PFSK-1 (cell line): ENCODE measurements around the gene CLDND2.

Experiments
- FOXP2 ChIP-seq: optimal IDR thresholded peaks from 2 replicates; pipeline ENCODE3; 2011; ENCODE audit warnings: borderline replicate concordance, control low read depth, inconsistent platforms; ENCODE audit not compliant: insufficient read depth; ENCODE audit errors: extremely low read length, extremely low read depth
- POLR2AphosphoS5 ChIP-seq: IDR thresholded peaks from 2 replicates; pipeline ENCODE4 v1.6.1; 2012; ENCODE audit warnings: low read depth, mild to moderate bottlenecking, control low read depth, low read length, moderate library complexity
- SIN3A ChIP-seq: IDR thresholded peaks from 2 replicates; pipeline ENCODE4 v1.6.1; 2012; ENCODE audit warnings: mild to moderate bottlenecking, low read length, moderate library complexity, borderline replicate concordance; ENCODE audit not compliant: insufficient read depth
- TAF1 ChIP-seq: IDR thresholded peaks from 2 replicates; pipeline ENCODE4 v1.6.1; 2012; ENCODE audit warnings: low read length, control low read depth, borderline replicate concordance; ENCODE audit not compliant: insufficient read depth
- TF ChIP-seq, protein P1 (sequence below), 2 experiments: IDR thresholded peaks; 2 replicates each; pipeline versions ENCODE4 v1.6.1 to v1.8.0; 2011 to 2012; ENCODE audit warnings: low read depth in 2 of 2, low read length in 2 of 2, control low read depth in 1 of 2, inconsistent platforms in 1 of 2, mild to moderate bottlenecking in 1 of 2, moderate library complexity in 1 of 2; ENCODE audit not compliant: insufficient read depth in 1 of 2

Gene CLDND2

DNA sequence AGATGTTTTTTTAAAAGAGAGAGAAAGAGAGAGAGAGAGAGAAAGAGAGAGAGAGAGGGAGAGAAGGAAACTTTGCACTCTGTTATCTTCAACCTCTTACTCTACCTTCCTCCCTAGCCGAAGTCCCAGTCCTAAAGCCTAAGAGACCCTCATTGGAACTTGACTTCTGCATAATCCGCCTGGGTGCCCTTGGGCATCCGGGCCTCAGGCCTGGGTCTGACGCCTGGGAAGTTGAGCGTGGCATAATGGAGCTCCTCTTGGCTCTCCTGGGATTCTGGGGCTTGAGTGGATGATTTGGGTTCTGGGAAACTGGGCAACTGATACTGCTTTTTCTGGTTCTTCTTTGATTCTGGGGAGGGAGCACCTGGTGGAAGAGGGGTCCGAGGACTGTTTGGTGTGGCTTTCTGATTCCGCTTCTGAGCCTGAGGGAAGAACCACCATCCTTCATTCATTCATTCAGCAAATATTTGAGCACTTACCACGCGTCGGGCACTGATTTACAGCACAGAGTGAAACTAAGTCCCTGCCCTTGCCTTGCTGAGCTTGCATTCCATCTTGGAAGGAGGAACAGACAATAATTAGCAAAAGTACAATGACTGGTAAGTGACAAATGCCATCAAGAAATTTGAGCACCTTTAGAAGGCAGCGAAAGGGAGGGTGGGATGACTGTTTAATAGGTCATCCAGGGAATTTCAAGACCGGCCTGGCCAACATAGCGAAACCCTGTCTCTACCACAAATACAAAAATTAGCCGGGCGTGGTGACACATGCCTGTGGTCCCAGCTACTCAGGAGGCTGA lies 42.3 kb upstream of the CLDND2 start:
- no peak for TF ChIP-seq POLR2AphosphoS5
- TF ChIP-seq SIN3A = no peak
- TF ChIP-seq, protein P1, sequence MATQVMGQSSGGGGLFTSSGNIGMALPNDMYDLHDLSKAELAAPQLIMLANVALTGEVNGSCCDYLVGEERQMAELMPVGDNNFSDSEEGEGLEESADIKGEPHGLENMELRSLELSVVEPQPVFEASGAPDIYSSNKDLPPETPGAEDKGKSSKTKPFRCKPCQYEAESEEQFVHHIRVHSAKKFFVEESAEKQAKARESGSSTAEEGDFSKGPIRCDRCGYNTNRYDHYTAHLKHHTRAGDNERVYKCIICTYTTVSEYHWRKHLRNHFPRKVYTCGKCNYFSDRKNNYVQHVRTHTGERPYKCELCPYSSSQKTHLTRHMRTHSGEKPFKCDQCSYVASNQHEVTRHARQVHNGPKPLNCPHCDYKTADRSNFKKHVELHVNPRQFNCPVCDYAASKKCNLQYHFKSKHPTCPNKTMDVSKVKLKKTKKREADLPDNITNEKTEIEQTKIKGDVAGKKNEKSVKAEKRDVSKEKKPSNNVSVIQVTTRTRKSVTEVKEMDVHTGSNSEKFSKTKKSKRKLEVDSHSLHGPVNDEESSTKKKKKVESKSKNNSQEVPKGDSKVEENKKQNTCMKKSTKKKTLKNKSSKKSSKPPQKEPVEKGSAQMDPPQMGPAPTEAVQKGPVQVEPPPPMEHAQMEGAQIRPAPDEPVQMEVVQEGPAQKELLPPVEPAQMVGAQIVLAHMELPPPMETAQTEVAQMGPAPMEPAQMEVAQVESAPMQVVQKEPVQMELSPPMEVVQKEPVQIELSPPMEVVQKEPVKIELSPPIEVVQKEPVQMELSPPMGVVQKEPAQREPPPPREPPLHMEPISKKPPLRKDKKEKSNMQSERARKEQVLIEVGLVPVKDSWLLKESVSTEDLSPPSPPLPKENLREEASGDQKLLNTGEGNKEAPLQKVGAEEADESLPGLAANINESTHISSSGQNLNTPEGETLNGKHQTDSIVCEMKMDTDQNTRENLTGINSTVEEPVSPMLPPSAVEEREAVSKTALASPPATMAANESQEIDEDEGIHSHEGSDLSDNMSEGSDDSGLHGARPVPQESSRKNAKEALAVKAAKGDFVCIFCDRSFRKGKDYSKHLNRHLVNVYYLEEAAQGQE (IDR thresholded peaks at IDR 0.05; ENCODE audit: insufficient read depth in 1 of 2, low read depth in 2 of 2, low read length in 2 of 2) = no peak
- TF ChIP-seq FOXP2 = no peak
- TF ChIP-seq TAF1 = no peak

DNA sequence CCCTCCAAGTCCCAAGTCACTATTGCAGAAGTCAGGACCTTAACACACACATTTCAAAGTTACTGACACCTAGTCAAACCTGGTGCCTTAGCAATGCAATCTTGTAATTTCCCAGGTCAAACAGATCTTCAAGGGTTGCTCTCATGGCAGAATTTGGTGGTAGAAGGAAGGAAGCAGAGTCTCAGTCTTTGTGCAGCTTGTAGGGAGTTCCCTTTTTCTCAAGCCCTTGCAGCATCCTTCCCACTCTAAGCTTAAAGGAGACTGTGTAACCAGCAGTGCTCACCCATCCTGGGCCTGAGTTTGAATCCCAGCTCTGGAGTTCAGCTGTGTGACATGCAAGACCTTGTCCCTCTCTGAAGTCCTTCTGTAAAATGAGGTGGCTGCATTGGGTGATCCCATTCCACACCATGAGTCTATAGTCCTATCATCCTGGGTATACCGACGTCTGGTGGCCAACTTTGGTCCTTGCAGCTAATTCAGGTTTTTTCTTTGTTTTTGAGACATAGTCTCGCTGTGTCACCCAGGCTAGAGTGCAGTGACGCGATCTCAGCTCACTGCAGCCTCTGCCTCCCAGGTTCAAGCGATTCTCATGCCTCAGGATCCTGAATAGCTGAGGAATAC lies 38.8 kb upstream of the CLDND2 start:
- TF ChIP-seq FOXP2 (no peak), SIN3A (no peak), TAF1 (no peak), POLR2AphosphoS5 (no peak)
- TF ChIP-seq, protein P1 (IDR thresholded peaks at IDR 0.05; ENCODE audit: insufficient read depth in 1 of 2, low read depth in 2 of 2, low read length in 2 of 2) = no peak

DNA sequence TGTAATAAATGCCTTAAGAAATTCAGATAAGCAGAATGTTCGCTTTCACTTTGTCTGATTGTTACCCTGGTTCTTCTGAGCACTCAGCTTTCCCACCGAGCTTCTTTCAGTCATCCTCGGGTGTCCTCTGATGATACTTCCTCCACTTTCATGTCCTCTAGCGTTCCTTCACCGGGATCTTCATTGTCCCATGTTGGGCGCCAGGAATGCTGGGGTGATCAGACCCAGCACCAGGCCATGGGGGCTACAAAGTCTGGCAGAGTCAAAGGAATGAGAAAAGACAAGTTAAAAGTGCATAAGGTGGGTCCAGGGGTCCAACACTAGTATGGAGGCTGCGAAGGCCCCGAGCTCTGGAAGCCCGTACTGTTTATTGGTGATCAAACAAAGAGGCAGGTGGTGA lies 33.3 kb upstream of the CLDND2 start:
- TF ChIP-seq SIN3A = no peak
- TF ChIP-seq, protein P1 (IDR thresholded peaks at IDR 0.05; ENCODE audit: insufficient read depth in 1 of 2, low read depth in 2 of 2, low read length in 2 of 2) = no peak
- no peak for TF ChIP-seq POLR2AphosphoS5

DNA sequence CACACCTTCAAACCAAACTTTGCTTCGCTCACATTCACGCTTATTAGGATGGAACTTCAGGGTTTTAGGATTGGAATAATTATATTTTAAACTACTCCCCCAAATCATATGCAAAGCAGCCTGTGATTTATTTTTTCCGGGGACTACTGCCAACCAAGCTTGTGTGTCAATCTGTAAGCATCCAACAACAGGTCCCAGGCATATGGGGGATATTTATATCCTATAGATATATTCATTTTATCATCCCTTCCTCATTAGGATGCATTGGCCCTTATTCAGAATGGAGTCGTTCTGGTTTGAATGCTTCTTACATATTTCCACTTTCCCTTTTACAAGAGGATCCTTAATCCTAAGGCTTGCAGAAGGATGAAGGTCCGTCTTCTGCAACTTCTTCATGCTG lies 30.4 kb upstream of the CLDND2 start:
- no peak for TF ChIP-seq SIN3A
- no peak for TF ChIP-seq POLR2AphosphoS5
- no peak for TF ChIP-seq TAF1
- TF ChIP-seq, protein P1 (IDR thresholded peaks at IDR 0.05; ENCODE audit: insufficient read depth in 1 of 2, low read depth in 2 of 2, low read length in 2 of 2) = no peak
- no peak for TF ChIP-seq FOXP2
